Epidermal melanocyte (primary cell): Measurements from ENCODE around the gene PIR.

ENCODE experiments used
- DNase-seq: peaks from one replicate; pipeline ENCODE4 v3.0.0; 2011; ENCODE audit warnings: low spot score; ENCODE audit not compliant: insufficient read length

Gene PIR

GRCh38 chrX:15418707-15419181 is 74.4 kb downstream of the PIR start:
- no peak for DNase-seq

GRCh38 chrX:15418041-15418706 is 75.0 kb downstream of the PIR start:
- no peak for DNase-seq

- DNase-seq, result no peak
Observed at GRCh38 chrX:15416133-15416993, 76.8 kb downstream of the PIR start.

- no peak for DNase-seq
Observed at GRCh38 chrX:15413101-15413500, 80.0 kb downstream of the PIR start.

GRCh38 chrX:15410947-15411346 is 82.2 kb downstream of the PIR start:
- DNase-seq, result no peak

- DNase-seq, result no peak
Observed at GRCh38 chrX:15410430-15410829, 82.7 kb downstream of the PIR start.

- DNase-seq, result no peak
Observed at GRCh38 chrX:15405846-15406245, 87.3 kb downstream of the PIR start.

- no peak for DNase-seq
Observed at GRCh38 chrX:15404401-15405096, 88.6 kb downstream of the PIR start.

GRCh38 chrX:15401378-15401777 is 91.8 kb downstream of the PIR start:
- no peak for DNase-seq

GRCh38 chrX:15399962-15400391 is 93.2 kb downstream of the PIR start:
- no peak for DNase-seq

GRCh38 chrX:15398874-15399273 is 94.3 kb downstream of the PIR start:
- DNase-seq, result no peak

- DNase-seq, result no peak
Observed at GRCh38 chrX:15395789-15396188, 97.3 kb downstream of the PIR start.

- no peak for DNase-seq
Observed at GRCh38 chrX:15391850-15392249, 101.3 kb downstream of the PIR start.

GRCh38 chrX:15384304-15384703 is 108.8 kb downstream of the PIR start, which contains the start of gene VEGFD:
VEGFD (minus strand) TSS chrX:15384413; CDS start chrX:15383946, 467 bp downstream.
- DNase-seq, result no peak

GRCh38 chrX:15382813-15383212 is 110.3 kb downstream of the PIR start:
- DNase-seq, result no peak

GRCh38 chrX:15376956-15377355 is 116.2 kb downstream of the PIR start:
- DNase-seq, result no peak

- DNase-seq, result no peak
Observed at GRCh38 chrX:15373976-15374375, 119.2 kb downstream of the PIR start.

- DNase-seq, result no peak
Observed at GRCh38 chrX:15366506-15367352, 126.4 kb downstream of the PIR start.

GRCh38 chrX:15359701-15360100 is 133.4 kb downstream of the PIR start:
- no peak for DNase-seq

GRCh38 chrX:15358533-15358932 is 134.6 kb downstream of the PIR start:
- no peak for DNase-seq

GRCh38 chrX:15356444-15356843 is 136.7 kb downstream of the PIR start:
- no peak for DNase-seq
